HepG2 (cell line): ENCODE data around the gene ARL5A. TPM values are rescaled to one million over a fixed set of nuclear protein-coding genes. Genes with fewer than 3 reads are reported as not detected.
A peak's percentile ranks its signal among the peaks of the same experiment; 100 is the strongest.

Source experiments
- ATAC-seq: fragments of 200-7000 bp; cut with Tn5 transposase; 3 replicates; pipeline ENCODE4 v1.9.1; 2020; ENCODE audit warnings: mild to moderate bottlenecking, moderate library complexity
- BruUV-seq: library from RNA; stranded (reverse); fragments of 400-500 nt; replicated peaks from 2 replicates; lab custom pipeline; 2021; lab: Mats Ljungman, UMichigan
- CTCF ChIA-PET: fragments of 300-600 bp; formaldehyde crosslinking; extraction: SDS; loops from one replicate; lab custom pipeline; 2021; ENCODE audit warnings: low total read pairs, inconsistent platforms, low intra/inter-chr PET ratio; lab: Yijun Ruan, JAX
- POLR2A ChIA-PET: fragments of 350-600 bp; sonication (Branson Sonifier 250); formaldehyde crosslinking; loops from one replicate; lab custom pipeline; 2020; ENCODE audit warnings: antibody characterized with exemption, inconsistent platforms; lab: Yijun Ruan, JAX
- DNase-seq: peaks from one replicate; pipeline ENCODE4 v3.0.0-alpha.2; 2015; ENCODE audit warnings: low spot score
- FAIRE-seq: peaks from 3 replicates; lab custom pipeline; 2011; peaks lifted over from hg19 to GRCh38; lab: Jason Lieb, UNC
- H2AFZ ChIP-seq: one replicate; pipeline ENCODE4 v1.6.1; 2011; ENCODE audit warnings: low read length, inconsistent platforms
- H3K27ac ChIP-seq: fragments of 300-600 bp; 3 replicates; pipeline ENCODE4 v1.8.0; 2011; ENCODE audit warnings: mixed run types, mild to moderate bottlenecking, mixed read lengths, low read length, inconsistent platforms; ENCODE audit not compliant: insufficient read depth; ENCODE audit errors: extremely low read length
- H3K27me3 ChIP-seq, 2 experiments: fragments of 200-600 bp in 1 of 2; 2 replicates in 1 of 2; 3 replicates in 1 of 2; pipeline versions ENCODE4 v1.6.0 to v1.8.0; 2011; ENCODE audit warnings: low read length in 2 of 2, mild to moderate bottlenecking in 2 of 2, moderate library complexity in 2 of 2, inconsistent platforms in 1 of 2; ENCODE audit not compliant: insufficient read depth in 2 of 2, control insufficient read depth in 1 of 2
- H3K36me3 ChIP-seq, 2 experiments: fragments of 200-600 bp in 1 of 2; replicated peaks in 1 of 2; 2 replicates in 1 of 2; 3 replicates in 1 of 2; pipeline versions ENCODE4 v1.5.1 to v1.8.0; 2011; ENCODE audit warnings: low read length in 2 of 2, inconsistent platforms in 1 of 2; ENCODE audit not compliant: insufficient read depth in 2 of 2, control insufficient read depth in 1 of 2
- H3K4me1 ChIP-seq: 2 replicates; pipeline ENCODE4 v1.5.1; 2012; ENCODE audit warnings: low read length, inconsistent platforms; ENCODE audit not compliant: insufficient read depth
- H3K4me2 ChIP-seq: 2 replicates; pipeline ENCODE4 v1.6.0; 2011; ENCODE audit warnings: low read depth, low read length, inconsistent platforms
- H3K4me3 ChIP-seq, 3 experiments: fragments of 200-600 bp in 1 of 3; sonication (generic), shearing (Covaris generic) in 1 of 3; replicated peaks in 1 of 3; 2 replicates each; pipeline ENCODE4 v1.5.1; 2011 to 2016; ENCODE audit warnings: low read length in 3 of 3, inconsistent platforms in 2 of 3, low read depth in 2 of 3, mild to moderate bottlenecking in 2 of 3, control low read depth in 1 of 3, mixed read lengths in 1 of 3; ENCODE audit not compliant: insufficient read depth in 1 of 3
- H3K79me2 ChIP-seq: one replicate; pipeline ENCODE4 v1.6.1; 2011; ENCODE audit warnings: low read length, inconsistent platforms; ENCODE audit not compliant: insufficient read depth
- H3K9ac ChIP-seq: 2 replicates; pipeline ENCODE4 v1.6.0; 2011; ENCODE audit warnings: mild to moderate bottlenecking, low read depth, low read length, inconsistent platforms; ENCODE audit not compliant: insufficient read depth
- H3K9me3 ChIP-seq: 2 replicates; pipeline ENCODE4 v1.5.1; 2012; ENCODE audit warnings: mild to moderate bottlenecking, low read length
- H4K20me1 ChIP-seq: 2 replicates; pipeline ENCODE4 v1.6.0; 2011; ENCODE audit warnings: inconsistent platforms, mild to moderate bottlenecking, low read length, moderate library complexity; ENCODE audit not compliant: insufficient read depth
- GATAD2A ChIP-seq: IDR thresholded peaks from 2 replicates; pipeline ENCODE4 v1.6.1; 2016
- IKZF4 ChIP-seq: sonication (generic); formaldehyde crosslinking; IDR thresholded peaks from 2 replicates; pipeline ENCODE4 v1.5.1; 2020; ENCODE audit warnings: borderline replicate concordance, mild to moderate bottlenecking, low read depth, missing genetic modification reagents; ENCODE audit errors: not compliant biosample characterization
- IRX3 ChIP-seq: sonication (generic); formaldehyde crosslinking; IDR thresholded peaks from 2 replicates; pipeline ENCODE4 v1.8.1; 2023; ENCODE audit warnings: mild to moderate bottlenecking, low read depth, missing genetic modification reagents, borderline replicate concordance
- MXI1 ChIP-seq: IDR thresholded peaks from 3 replicates; pipeline ENCODE4 v1.6.1; 2012; ENCODE audit warnings: low read depth, low read length, inconsistent platforms, borderline replicate concordance
- PHF21A ChIP-seq: sonication (generic); formaldehyde crosslinking; IDR thresholded peaks from 2 replicates; pipeline ENCODE4 v1.5.0; 2020; ENCODE audit warnings: mild to moderate bottlenecking, missing genetic modification reagents
- PREB ChIP-seq: sonication (generic); formaldehyde crosslinking; IDR thresholded peaks from 2 replicates; pipeline ENCODE4 v1.4.0; 2020; ENCODE audit warnings: missing genetic modification reagents
- RBM22 ChIP-seq: fragments of 200-400 bp; formaldehyde crosslinking; optimal IDR thresholded peaks from 2 replicates; pipeline ENCODE3; 2017; ENCODE audit warnings: mild to moderate bottlenecking, low read length, moderate library complexity
- ZNF317 ChIP-seq: sonication (generic); formaldehyde crosslinking; IDR thresholded peaks from 2 replicates; pipeline ENCODE4 v1.5.0; 2020; ENCODE audit warnings: mild to moderate bottlenecking, missing genetic modification reagents
- ZNF367 ChIP-seq: sonication (generic); formaldehyde crosslinking; IDR thresholded peaks from 2 replicates; pipeline ENCODE4 v1.4.0; 2020; ENCODE audit warnings: missing genetic modification reagents, borderline replicate concordance
- ZNF784 ChIP-seq: sonication (generic); formaldehyde crosslinking; IDR thresholded peaks from 2 replicates; pipeline ENCODE4 v1.5.1; 2020; ENCODE audit warnings: missing genetic modification reagents, mild to moderate bottlenecking, borderline replicate concordance
- WGBS: methylation state at CpG from one replicate; pipeline ENCODE4 v1.1.6; 2017; ENCODE audit warnings: low lambda C conversion rate; 5-methylcytosine and 5-hydroxymethylcytosine counted together
- in situ Hi-C: cut with HindIII; loops from 2 replicates; pipeline ENCODE4 v1.10.0; 2017; ENCODE audit warnings: low pct_unique_long_range_greater_than_20kb; ENCODE audit not compliant: extremely low pct_ligation_motif_present
- intact Hi-C: fragments of 100-400 bp; cut with micrococcal nuclease; formaldehyde crosslinking; loops from one replicate; pipeline ENCODE4 v1.10.0; 2022; ENCODE audit not compliant: unreplicated experiment
- polyA plus RNA-seq, 8 experiments: library from polyadenylated mRNA; depleted of rRNA in 3 of 8; stranded (reverse) in 7 of 8; unstranded in 1 of 8; fragments of >200 nt; fragmentation: Illumina TruSeq in 4 of 8; extraction: Trizol in 4 of 8; gene quantifications; 2 replicates each; pipeline versions ENCODE4 v1.2.1 to v1.2.3, GENCODE V29; 2011 to 2016; ENCODE audit warnings: low read depth in 4 of 8, missing spikeins in 1 of 8, mixed read lengths in 1 of 8; ENCODE audit not compliant: insufficient read depth in 1 of 8
- total RNA-seq, 5 experiments: library from RNA; depleted of rRNA; stranded (reverse); fragments of >200 nt; fragmentation: Illumina TruSeq; extraction: Trizol; gene quantifications; 2 replicates each; pipeline ENCODE4 v1.2.3, GENCODE V29; 2016; ENCODE audit warnings: low read depth in 1 of 5

The ARL5A gene
- total and polyA plus RNA-seq, 2 of the 13 experiments (the other 11 are each of a cell fraction or from before 2014, with no cell fraction given): 47.5 to 149 TPM

GRCh38 chr2:151861174-151861573 lies 33.0 kb upstream of the ARL5A start:
- 92% methylated on average over 4 of the region's 4 CpGs for WGBS
- intact Hi-C loops (no loop called here), in situ Hi-C loops (no loop called here)
- H3K36me3 ChIP-seq: no peaks in the 10 kb centered on the region
- H3K27me3 ChIP-seq: no peaks in the 10 kb centered on the region
- FAIRE-seq: no peak
- DNase-seq: no peak
- POLR2A ChIA-PET: interaction anchor here (1.5 kb wide), 1 partner anchor 33 kb away, joined by 6 read pairs; the partner anchor contains the start of gene ARL5A
- H3K4me2 ChIP-seq: no peak overlapping the region
- no peak overlapping the region for H3K4me3 ChIP-seq
- CTCF ChIA-PET: no interaction called here
- peaks cover 7% of the 10 kb centered on the region for H3K4me1 ChIP-seq
- H2AFZ ChIP-seq: no peak overlapping the region
- H3K9ac ChIP-seq: no peak overlapping the region
- no TSS peak for BruUV-seq
- no peak for ATAC-seq
- H4K20me1 ChIP-seq: no peaks in the 10 kb centered on the region
- H3K27ac ChIP-seq: no peak overlapping the region
- no peak for TF ChIP-seq GATAD2A
- no peak for TF ChIP-seq IRX3 (CRISPR knock-in tag)
- TF ChIP-seq RBM22: no peak
- no peaks in the 10 kb centered on the region for H3K9me3 ChIP-seq
- no peaks in the 10 kb centered on the region for H3K79me2 ChIP-seq

- no peaks in the 10 kb centered on the region for H3K36me3 ChIP-seq
- no peaks in the 10 kb centered on the region for H4K20me1 ChIP-seq
- FAIRE-seq: no peak
- BruUV-seq: no TSS peak
- in situ Hi-C loops (no loop called here), intact Hi-C loops (no loop called here)
- H2AFZ ChIP-seq: no peak overlapping the region
- no peak overlapping the region for H3K4me2 ChIP-seq
- H3K9ac ChIP-seq: no peak overlapping the region
- no peak for ATAC-seq
- DNase-seq: no peak
- H3K27me3 ChIP-seq: no peaks in the 10 kb centered on the region
- CTCF ChIA-PET: no interaction called here
- H3K79me2 ChIP-seq: no peaks in the 10 kb centered on the region
- TF ChIP-seq ZNF784 (CRISPR knock-in tag) (no peak), ZNF367 (CRISPR knock-in tag) (no peak), MXI1 (no peak), PHF21A (CRISPR knock-in tag) (no peak), PREB (no peak), IKZF4 (CRISPR knock-in tag) (no peak), ZNF317 (CRISPR knock-in tag) (peak; percentile 74)
- H3K4me3 ChIP-seq: no peak overlapping the region
- H3K9me3 ChIP-seq: no peaks in the 10 kb centered on the region
- WGBS: 94% methylated on average over 5 of the region's 5 CpGs
- POLR2A ChIA-PET: interaction anchor here (1.5 kb wide), 1 partner anchor 32 kb away, joined by 6 read pairs; the partner anchor contains the start of gene ARL5A
- H3K27ac ChIP-seq: no peak overlapping the region
- peaks cover 7% of the 10 kb centered on the region for H3K4me1 ChIP-seq
Observed at GRCh38 chr2:151860613-151861146, 32.5 kb upstream of the ARL5A start.
